HL-60 (cell line): ENCODE results near the gene MOGAT3.

Experiments used
- DNase-seq, 2 experiments: peaks; one replicate each; pipeline ENCODE4 v3.0.0-alpha.2; 2010 to 2020; ENCODE audit warnings: low read depth in 1 of 2, low spot score in 1 of 2
- H3K27ac ChIP-seq: fragments of 250-450 bp; sonication (Bioruptor Pico); replicated peaks from 2 replicates; pipeline ENCODE4 v1.5.1; 2020; ENCODE audit warnings: mild to moderate bottlenecking, moderate library complexity
- H3K27me3 ChIP-seq: fragments of 250-450 bp; sonication (Bioruptor Pico); 2 replicates; pipeline ENCODE4 v1.5.1; 2021; ENCODE audit warnings: mild to moderate bottlenecking, moderate library complexity; ENCODE audit not compliant: insufficient read depth, poor library complexity, severe bottlenecking
- H3K4me3 ChIP-seq: replicated peaks from 2 replicates; pipeline ENCODE4 v1.5.1; 2011; ENCODE audit warnings: mild to moderate bottlenecking, control low read depth, low read length; ENCODE audit not compliant: insufficient read depth
- GABPA ChIP-seq: IDR thresholded peaks from 2 replicates; pipeline ENCODE4 v1.6.1; 2012; ENCODE audit warnings: low read depth
- POLR2AphosphoS5 ChIP-seq: IDR thresholded peaks from 2 replicates; pipeline ENCODE4 v1.6.1; 2012; ENCODE audit warnings: low read depth
- SPI1 ChIP-seq: IDR thresholded peaks from 2 replicates; pipeline ENCODE4 v1.6.1; 2012; ENCODE audit warnings: low read depth, mild to moderate bottlenecking, borderline replicate concordance
- TF ChIP-seq, protein P1 (sequence below): IDR thresholded peaks from 2 replicates; pipeline ENCODE4 v1.6.1; 2012; ENCODE audit warnings: low read depth; ENCODE audit not compliant: insufficient replicate concordance
- TF ChIP-seq, protein P2 (sequence below): IDR thresholded peaks from one replicate; pipeline ENCODE4 v1.5.1; 2011; ENCODE audit warnings: low read length, control low read depth, inconsistent platforms; ENCODE audit not compliant: insufficient read depth

The MOGAT3 gene

DNA sequence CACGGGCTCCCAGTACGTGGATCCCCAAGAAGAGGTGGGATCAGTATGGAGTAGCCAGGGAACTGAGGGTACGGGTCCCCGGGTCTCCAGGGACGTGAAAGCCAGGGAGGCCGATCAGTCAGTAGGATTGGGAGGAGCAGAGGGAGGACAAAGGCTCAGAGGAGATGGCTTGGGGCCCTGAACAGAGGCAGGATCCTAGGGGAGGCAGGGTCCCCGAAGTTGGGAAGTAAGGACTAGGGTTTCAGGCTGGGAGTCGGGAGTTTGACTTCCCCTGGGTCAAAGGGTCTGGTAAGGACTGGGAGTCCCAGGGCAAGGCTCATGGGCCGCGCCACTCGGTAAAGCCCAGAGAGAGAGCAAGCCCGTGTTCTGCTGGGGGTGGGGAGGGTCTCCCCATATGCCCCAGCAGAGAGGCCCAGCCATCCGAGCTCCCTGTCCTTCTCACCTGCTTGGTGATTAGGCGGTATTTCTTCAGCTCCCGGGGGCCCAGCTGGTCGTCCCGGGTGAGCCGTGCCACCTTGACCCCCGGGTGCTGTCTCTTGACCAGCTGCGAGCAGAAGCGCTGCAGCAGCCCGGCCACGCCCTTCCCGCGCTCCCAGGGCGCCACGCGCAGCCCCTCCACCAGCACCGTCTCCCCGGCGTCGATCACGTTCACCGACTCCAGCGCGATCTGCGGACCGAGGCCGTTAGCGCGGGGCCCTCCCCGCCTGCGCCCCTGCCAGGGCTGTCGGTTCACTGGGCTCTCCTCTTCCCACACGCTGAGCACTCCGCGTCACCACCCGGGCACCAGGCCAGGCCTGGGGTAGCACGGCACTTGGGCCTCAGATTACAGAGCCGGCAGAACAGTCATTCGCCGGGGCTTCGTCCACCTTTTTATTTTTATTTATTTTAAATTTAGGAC is 27.7 kb downstream of the MOGAT3 start:
- TF ChIP-seq, protein P1, sequence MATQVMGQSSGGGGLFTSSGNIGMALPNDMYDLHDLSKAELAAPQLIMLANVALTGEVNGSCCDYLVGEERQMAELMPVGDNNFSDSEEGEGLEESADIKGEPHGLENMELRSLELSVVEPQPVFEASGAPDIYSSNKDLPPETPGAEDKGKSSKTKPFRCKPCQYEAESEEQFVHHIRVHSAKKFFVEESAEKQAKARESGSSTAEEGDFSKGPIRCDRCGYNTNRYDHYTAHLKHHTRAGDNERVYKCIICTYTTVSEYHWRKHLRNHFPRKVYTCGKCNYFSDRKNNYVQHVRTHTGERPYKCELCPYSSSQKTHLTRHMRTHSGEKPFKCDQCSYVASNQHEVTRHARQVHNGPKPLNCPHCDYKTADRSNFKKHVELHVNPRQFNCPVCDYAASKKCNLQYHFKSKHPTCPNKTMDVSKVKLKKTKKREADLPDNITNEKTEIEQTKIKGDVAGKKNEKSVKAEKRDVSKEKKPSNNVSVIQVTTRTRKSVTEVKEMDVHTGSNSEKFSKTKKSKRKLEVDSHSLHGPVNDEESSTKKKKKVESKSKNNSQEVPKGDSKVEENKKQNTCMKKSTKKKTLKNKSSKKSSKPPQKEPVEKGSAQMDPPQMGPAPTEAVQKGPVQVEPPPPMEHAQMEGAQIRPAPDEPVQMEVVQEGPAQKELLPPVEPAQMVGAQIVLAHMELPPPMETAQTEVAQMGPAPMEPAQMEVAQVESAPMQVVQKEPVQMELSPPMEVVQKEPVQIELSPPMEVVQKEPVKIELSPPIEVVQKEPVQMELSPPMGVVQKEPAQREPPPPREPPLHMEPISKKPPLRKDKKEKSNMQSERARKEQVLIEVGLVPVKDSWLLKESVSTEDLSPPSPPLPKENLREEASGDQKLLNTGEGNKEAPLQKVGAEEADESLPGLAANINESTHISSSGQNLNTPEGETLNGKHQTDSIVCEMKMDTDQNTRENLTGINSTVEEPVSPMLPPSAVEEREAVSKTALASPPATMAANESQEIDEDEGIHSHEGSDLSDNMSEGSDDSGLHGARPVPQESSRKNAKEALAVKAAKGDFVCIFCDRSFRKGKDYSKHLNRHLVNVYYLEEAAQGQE: no peak
- no peak for TF ChIP-seq POLR2AphosphoS5
- TF ChIP-seq GABPA: no peak
- no peak for TF ChIP-seq SPI1
- TF ChIP-seq, protein P2, sequence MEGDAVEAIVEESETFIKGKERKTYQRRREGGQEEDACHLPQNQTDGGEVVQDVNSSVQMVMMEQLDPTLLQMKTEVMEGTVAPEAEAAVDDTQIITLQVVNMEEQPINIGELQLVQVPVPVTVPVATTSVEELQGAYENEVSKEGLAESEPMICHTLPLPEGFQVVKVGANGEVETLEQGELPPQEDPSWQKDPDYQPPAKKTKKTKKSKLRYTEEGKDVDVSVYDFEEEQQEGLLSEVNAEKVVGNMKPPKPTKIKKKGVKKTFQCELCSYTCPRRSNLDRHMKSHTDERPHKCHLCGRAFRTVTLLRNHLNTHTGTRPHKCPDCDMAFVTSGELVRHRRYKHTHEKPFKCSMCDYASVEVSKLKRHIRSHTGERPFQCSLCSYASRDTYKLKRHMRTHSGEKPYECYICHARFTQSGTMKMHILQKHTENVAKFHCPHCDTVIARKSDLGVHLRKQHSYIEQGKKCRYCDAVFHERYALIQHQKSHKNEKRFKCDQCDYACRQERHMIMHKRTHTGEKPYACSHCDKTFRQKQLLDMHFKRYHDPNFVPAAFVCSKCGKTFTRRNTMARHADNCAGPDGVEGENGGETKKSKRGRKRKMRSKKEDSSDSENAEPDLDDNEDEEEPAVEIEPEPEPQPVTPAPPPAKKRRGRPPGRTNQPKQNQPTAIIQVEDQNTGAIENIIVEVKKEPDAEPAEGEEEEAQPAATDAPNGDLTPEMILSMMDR: no peak
- no peak for DNase-seq
- peaks cover 84% of the 10 kb centered on the region for H3K27me3 ChIP-seq
- H3K27ac ChIP-seq: no peak overlapping the region
- no peak overlapping the region; the same call in 1 of the 2 replicates for H3K4me3 ChIP-seq

DNA sequence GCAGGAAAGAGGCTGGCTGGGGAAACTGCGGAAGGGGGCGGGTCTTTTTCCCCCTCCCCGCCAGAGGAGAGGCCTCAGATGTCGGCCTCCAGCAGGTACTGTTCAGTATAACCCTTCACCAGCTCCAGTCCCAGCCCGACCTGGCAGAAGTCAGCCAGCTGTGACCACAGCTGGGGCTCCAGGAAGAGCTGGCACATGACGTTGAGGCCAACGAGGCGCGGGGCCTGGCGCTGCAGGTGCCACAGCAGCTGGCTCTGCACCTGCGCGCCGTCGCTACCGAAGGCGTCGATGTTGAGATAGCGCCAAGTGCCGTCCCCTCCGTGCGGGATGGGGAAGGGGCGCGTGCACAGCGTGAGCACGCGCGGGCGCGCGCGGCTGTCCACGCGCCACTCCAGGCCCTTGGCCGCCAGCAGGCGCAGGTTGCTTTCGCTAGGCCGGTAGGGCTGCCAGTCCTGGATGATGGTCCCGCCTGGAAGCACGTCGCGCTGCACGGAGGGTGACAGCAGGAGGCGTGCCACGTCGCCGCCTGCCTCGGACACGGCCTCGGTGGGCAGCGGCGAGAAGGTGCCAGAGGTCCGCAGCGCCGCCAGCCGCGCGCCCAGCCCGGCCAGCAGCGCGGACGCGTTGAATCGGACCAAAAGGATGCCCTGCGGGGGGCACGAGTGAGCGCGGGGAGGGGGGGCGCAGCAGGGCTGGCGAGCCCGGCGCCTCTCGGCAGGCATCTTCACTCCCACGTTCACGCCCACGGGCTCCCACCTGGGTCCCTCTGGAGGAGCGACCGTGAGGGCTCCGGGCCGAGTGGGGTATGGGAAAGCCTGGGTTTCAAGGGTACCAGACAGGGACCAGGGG is 28.6 kb downstream of the MOGAT3 start:
- H3K27ac ChIP-seq: no peak overlapping the region
- peaks cover 83% of the 10 kb centered on the region for H3K27me3 ChIP-seq
- no peak overlapping the region for H3K4me3 ChIP-seq
- TF ChIP-seq POLR2AphosphoS5 (peak; percentile 49; the same call in 1 of the 2 replicates), SPI1 (no peak), GABPA (no peak)
- TF ChIP-seq, protein P2: no peak
- TF ChIP-seq, protein P1: no peak
- DNase-seq: no peak

DNA sequence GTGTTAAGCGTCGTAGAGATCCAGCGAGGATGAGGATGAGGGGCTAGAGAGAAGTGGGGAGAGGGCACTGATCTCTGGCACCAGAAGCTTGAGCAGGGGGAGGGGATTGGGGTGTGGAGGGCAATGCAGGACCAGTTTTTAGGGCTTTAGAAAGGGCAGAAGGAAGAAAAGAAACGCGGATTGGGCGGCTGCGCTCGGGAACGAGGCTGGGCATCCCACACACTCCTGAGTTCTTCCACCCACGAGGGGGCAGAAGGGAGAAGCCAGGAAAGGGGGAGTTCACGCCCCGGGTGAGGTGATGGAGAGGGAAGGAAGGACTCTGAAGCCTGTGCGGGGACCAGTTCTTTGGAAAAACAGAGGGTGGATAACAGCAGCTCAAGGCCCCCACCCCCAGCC is 29.4 kb downstream of the MOGAT3 start:
- Histone ChIP-seq H3K4me3 (no peak overlapping the region), H3K27me3 (peaks cover 84% of the 10 kb centered on the region), H3K27ac (no peak overlapping the region)
- TF ChIP-seq POLR2AphosphoS5: no peak
- TF ChIP-seq, protein P2: no peak
- no peak for TF ChIP-seq GABPA
- TF ChIP-seq SPI1: no peak
- TF ChIP-seq, protein P1: no peak
- no peak for DNase-seq
